Heart left ventricle (tissue), 13 donors: ENCODE results near the gene ITM2C.

Experiments used
- CTCF ChIP-seq, 12 donors: fragments of 200-600 bp; sonication (generic) in 4 of 12; IDR thresholded peaks; one replicate each; pipeline versions ENCODE4 v1.5.0 to v1.8.0; 2018 to 2022; ENCODE audit warnings: antibody characterized with exemption in 12 of 12, mild to moderate bottlenecking in 5 of 12
- POLR2A ChIP-seq, 2 donors: fragments of 450-650 bp; IDR thresholded peaks; one replicate each; pipeline ENCODE4 v1.6.1; 2017; ENCODE audit warnings: antibody characterized with exemption in 2 of 2, mild to moderate bottlenecking in 2 of 2, moderate library complexity in 2 of 2
- donor health status: ischemic (EF 13 %, LVEDD 7.1; RV severe dilation, severe dysfunction).
- donor health status: DM: no; HTN: yes; CAD: no.
- donor health status: DM: no; HTN: no; CAD: no.
- donor health status: ischemic (EF 25% LVEDD 6.9; RV normal size, moderate dysfunction).
- donor health status: ischemic (EF 25% LVEDD 5.7; RV mildly dilated, moderate dysfunction).
- donor health status: ischemic (EF 35%, LVEDD 5.7; RV mildly dilated, moderate dysfunction).
- donor health status: nonischemic (EF 11% LVEDD 7.7; RV severe dilation, severe dysfunction).
- donor health status: DM: yes; HTN: yes; CAD: no.
- donor health status: PGD.
- donor health status: ischemic (EF 29% LVEDD 5.4; RV normal size, mild dysfunction).
- donor health status: nonischemic (EF 23%, LVEDD 6.1; RV moderate dilation, normal function).

GRCh38 chr2:230898016-230898712 is 33.4 kb downstream of the ITM2C start:
- TF ChIP-seq CTCF (IDR thresholded peaks at IDR 0.05) (no peak), POLR2A (IDR thresholded peaks at IDR 0.05) (no peak)
